DMS79 (cell line): ENCODE measurements around the gene TMEM169.

Source experiments
- DNase-seq: peaks from one replicate; lab custom pipeline; 2025; lab: John Stamatoyannopoulos, UW

Gene TMEM169, protein sequence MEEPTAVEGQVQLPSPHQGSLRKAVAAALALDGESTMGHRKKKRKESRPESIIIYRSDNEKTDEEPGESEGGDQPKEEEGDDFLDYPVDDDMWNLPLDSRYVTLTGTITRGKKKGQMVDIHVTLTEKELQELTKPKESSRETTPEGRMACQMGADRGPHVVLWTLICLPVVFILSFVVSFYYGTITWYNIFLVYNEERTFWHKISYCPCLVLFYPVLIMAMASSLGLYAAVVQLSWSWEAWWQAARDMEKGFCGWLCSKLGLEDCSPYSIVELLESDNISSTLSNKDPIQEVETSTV

DNA sequence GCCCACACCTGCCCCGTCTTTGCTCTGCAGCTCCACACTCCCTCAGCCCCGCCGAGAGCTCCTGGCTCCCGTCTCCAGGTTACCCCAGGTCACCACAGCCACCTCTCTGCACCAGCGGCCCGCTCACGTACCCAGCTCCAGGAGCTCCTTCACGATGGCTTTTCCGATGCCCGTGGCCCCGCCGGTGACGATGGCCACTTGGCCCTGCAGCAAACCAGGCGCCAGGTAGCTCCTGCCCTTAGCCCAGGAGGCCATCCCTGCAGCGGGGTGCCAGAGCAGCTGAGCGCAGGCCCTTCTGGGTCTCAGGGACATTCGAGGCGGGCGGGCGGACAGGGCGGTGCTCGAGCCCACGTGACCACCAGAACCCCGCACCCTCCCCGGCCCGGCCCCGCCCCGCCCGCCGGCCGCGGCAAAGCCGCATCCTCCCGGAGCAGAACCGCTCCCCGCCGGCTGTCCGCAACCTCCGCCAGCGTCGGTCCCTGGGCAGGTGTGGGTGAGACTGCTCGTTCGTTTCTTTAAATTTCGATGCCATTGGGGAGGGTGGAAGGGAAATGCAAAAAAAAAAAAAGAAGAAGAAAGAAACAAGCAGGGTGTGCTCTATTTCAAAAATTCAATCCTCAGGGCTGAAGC, at the start of gene TMEM169, which contains the start of gene PECR:
Gene TMEM169 (plus strand): TSS at position 433 of the 630 bp plus-strand sequence. CDS start 14,045 bp downstream, outside the sequence.
Gene PECR (minus strand): TSS at position 323 of the 630 bp plus-strand sequence. CDS start 68 bp downstream, at position 255.
- peak; percentile 72 for DNase-seq

DNA sequence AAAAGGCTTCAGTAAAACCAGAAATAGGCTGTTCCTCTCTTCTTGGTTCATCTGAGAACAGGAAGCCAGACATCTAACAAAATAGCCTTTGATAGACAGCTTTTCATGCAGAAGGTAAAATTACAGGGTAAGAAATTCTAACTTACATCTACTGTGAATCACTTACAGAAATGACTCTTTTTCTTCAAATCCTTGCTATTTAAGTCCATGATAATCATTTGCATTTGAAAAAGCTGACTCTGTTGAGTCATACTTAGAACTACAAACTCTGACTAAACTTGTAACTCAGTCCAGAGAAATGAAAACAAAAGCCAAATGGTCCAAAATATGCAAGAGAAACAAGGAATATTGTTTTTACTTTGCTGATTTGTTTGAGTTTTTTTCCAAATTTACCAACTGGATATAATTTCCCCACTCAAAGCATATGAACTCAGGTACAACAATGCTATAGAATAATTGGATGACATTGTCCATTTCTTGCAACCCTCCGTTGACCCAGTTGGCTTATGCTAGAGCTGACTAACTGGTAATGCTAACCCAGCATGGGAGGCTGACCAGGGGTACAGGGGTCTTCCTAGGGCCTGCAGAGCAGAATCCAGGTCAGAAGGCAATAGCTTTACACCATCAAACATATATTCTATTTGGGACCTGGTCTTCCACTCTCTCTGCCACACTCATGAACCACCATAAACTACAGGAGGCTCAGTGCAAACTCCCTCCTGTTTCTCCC, 49.6 kb upstream of the TMEM169 start:
- DNase-seq = no peak

GRCh38 chr2:216033403-216033802, 48.3 kb upstream of the TMEM169 start:
- no peak for DNase-seq

DNA sequence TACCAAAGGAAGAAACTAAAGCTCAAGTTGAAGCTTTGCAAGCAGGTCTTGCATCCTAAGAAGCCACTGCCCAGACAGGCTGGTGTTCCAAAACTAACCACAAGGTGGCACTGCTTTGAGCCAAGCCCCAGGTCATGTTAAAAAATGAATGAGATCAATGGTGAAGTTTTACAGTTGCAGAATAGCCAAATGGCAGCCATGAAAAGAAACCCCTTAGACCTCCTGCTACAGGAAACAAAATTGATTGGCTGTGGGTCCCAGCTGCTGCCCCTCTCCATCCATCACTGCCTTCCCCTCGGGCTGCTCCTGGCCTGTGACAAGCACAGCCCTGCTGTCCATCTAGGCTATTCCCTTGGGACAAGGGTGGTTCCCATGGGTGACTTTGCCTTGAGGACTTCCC, 47.7 kb upstream of the TMEM169 start:
- no peak for DNase-seq

DNA sequence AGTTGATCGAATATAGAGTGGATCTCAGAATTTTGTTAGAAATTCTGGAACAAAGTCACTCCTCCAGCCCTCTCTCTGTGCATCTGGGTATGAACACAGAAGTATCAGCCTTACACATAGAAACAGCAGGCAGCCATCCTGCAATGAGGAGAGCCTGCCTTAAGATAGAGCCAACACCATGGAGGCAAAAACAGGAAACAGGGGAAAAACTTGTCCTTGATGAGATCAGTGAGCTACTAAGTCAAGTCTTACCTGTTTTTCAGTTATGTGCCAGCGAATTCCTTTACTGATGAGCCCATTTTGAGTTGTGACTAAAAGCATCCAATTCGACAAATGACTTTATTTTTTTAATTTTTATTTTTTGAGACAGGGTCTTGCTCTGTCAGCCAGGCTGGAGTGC, 41.8 kb upstream of the TMEM169 start:
- DNase-seq = no peak

GRCh38 chr2:216041438-216041837, 40.3 kb upstream of the TMEM169 start:
- DNase-seq = no peak

GRCh38 chr2:216043949-216044348, 37.8 kb upstream of the TMEM169 start:
- no peak for DNase-seq

GRCh38 chr2:216044883-216045486, 36.7 kb upstream of the TMEM169 start:
- DNase-seq = peak; percentile 58

GRCh38 chr2:216047397-216047796, 34.3 kb upstream of the TMEM169 start:
- DNase-seq = no peak

GRCh38 chr2:216049452-216049851, 32.3 kb upstream of the TMEM169 start:
- DNase-seq = no peak

DNA sequence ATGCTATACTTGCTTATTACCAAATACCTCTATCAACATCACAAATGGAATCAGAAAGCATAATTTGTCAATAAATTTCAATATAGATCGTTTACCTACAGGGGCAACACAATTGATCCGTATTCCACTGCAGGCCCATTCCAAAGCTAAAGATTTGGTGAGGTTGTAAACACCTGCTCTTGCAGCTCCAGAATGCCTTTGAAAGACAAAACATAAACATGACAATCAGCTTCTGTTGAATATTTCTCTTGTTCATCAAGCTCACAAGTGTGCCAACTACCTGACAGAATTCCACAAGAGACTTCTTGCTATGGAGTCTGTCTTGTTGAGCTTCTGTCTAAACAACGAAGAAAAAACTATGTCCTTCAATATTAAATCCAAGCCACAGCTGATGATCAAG, 30.4 kb upstream of the TMEM169 start:
- DNase-seq = no peak

DNA sequence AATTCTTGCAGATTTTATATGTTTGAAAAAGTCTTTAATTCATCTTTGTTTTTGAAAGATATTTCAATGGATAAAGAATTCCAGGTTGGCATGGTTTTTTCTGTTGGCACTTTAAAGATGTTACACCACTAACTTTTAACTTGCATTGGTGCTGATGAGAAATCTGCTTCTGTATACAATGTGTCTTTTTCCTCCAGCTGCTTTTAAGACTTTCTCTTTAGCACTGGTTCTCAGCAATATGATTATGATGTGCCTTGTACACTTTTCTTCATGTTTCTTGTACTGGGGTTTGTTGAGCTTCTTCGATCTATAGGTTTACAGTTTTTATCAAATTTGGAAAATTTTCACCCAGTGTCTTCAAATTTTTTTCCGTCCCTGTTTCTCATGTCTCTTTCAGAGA, 29.3 kb upstream of the TMEM169 start:
- DNase-seq = no peak

- DNase-seq = no peak
Observed at GRCh38 chr2:216055680-216056079, 26.0 kb upstream of the TMEM169 start.

- no peak for DNase-seq
Observed at GRCh38 chr2:216056739-216057138, 25.0 kb upstream of the TMEM169 start.

DNA sequence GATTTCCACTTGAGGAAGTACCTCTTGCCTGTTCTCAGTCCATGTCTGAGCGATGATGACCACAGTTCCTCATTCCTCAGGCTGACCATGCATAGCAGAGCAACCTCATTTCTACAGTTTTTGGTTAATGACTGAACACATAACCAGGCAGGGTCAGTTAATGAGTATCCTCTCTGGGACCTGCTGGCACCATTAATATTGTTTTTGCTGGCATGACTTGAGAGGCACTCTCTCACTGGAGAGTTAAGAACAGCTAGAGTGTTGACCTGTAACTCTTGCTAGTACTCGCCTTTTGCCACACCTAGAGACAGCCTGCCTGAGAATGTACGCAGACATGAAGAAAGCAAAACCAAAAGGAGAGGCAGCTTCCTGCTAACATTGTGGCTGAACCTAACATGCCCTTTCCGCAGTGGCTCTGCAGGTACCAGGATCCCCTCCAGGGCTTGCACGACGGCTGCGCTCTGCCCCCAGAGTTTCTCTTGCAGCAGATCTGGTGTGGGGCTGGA, 24.0 kb upstream of the TMEM169 start:
- no peak for DNase-seq

DNA sequence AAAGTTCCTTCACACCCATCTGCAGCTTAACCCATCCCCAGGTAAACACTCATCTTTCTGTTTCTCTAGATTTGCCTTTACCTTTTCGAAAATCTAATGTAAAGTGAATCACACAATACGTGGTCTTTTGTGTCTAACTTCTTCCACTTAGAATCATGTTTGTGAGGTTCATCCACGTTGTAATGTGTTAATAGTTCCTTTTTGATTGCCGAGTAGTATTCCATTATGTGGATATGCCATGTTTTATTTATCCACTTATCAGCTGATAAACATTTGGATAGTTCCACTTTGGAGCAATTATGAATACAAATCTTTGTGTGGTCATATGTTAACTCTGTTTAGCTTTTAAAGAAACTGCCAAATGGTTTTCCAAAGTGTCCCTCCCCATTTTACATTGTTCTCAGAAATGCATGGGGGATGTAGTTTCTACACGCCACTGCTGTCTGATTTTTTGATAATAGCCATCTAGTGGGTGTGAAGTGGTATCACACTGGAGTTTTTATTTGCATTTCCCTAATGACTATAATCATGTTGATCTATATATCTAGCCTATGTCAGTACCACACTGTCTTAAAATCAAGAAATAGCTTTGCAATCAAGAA, 22.4 kb upstream of the TMEM169 start:
- DNase-seq = no peak

- DNase-seq = no peak
Observed at GRCh38 chr2:216064014-216064630, 17.6 kb upstream of the TMEM169 start.

DNA sequence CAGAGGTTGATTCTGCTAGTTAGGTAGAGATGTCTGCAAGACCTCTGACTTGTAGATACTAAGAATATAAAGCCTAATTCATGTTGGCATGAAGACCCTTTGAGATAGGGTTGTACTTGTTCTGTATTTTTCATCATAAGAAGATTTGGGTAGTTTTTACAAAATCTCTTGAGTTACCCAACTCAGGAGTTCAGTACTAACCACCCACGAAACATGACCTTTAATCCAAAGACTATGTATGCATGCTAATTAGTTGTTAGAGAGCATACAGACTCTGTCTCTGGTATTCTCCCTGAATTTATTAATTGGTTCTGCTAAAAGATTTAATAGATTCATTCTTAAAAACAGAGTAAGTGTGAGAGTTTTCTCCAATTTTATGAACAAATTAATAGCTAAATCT, 17.1 kb upstream of the TMEM169 start:
- DNase-seq = no peak

DNA sequence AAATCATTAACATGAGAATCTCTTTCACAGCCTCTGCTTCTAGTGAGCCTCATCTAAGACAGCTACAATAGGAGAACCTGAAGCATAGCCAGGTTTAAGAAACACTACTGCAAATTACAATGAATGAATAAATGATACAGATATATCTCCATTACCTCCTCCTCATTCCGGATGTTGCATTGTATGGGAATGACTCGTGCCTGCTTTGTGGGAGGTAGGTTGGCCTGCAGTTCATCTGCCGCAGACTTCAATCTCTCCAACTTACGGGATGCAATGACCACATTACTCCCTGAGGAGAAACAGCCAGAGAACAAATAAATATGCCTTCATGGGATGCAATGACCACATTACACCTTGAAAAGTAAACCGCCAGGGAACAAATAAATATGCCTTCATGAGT, 15.5 kb upstream of the TMEM169 start:
- DNase-seq = no peak

DNA sequence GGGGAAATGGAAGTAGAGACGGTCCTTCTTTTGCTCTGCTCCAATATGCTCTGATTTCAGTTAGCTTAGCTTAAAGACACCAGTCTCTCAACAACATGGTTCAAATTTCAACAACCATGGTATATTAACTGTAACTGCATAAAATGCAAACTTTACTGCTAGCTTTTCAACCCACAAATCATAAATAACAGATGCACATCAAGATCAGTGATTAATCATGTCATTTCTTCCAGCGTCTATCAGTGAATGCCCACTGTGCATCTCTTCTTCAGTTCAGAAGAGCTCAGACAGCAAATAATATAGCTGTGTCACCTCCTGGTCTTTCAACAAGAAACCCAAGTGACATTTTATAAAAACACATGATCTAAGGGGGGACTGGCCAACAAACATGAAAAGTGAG, 12.7 kb upstream of the TMEM169 start:
- no peak for DNase-seq

DNA sequence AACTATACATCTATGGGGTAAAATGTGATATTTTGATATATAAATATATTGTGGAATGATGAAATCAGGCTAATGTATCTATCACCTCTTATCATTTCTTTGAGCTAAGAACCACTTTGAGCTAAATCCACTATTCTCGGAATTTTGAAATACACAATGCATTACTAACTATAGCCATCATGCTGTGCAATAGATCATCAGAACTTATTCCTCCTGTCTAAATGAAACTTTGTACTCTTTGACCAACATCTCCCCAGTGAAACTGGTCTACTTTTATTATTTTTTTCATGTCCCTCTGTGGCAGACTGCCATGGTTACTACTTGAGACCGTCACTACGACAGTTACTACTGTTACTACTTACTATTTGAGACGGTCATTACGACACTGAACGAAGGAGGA, 11.5 kb upstream of the TMEM169 start:
- no peak for DNase-seq
